Omental fat pad (tissue), 4 donors: ENCODE results near the gene MYL12B. TPM values are rescaled to one million over a fixed set of nuclear protein-coding genes. Genes with fewer than 3 reads are reported as not detected.

Experiments
- ATAC-seq: fragments of 150-250 bp; one replicate; pipeline ENCODE4 v1.9.1; 2016; ENCODE audit warnings: mild to moderate bottlenecking, moderate library complexity; ENCODE audit not compliant: low FRiP score
- DNase-seq: peaks from one replicate; pipeline ENCODE4 v3.0.0-alpha.2; 2019; ENCODE audit warnings: low spot score
- total RNA-seq, 4 donors: library from RNA; depleted of rRNA; stranded (reverse); fragments of >200 nt; gene quantifications; one replicate each; pipeline ENCODE4 v1.1.0, GENCODE V29; 2016
- TF ChIP-seq, protein P1 (sequence below), 3 donors: fragments of 450-650 bp; IDR thresholded peaks; one replicate each; pipeline ENCODE4 v1.5.1; 2016 to 2017; ENCODE audit warnings: antibody characterized with exemption in 3 of 3, mild to moderate bottlenecking in 3 of 3, moderate library complexity in 2 of 3

The MYL12B gene
- total RNA-seq, 4 donors from 2014 or later = 263 to 352 (median 318) TPM

DNA sequence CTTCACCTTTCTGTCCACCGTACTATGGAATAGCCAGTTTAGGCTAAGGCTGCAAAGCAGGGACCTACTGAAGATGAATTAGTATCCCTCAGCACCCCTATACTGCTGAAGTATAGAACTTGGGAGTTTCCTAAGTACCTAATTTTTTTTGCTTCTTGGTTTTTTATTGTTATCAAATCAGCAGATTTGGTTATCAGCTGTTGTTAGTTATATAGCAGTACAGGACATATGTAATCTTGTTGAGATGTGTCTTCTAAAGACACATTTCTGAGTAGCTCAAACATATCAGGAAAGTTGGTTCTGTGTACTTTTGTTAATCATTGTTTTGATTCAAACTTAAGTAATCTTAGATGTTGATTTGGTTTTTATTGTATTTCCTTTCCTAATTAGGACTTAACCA, 9.1 kb upstream of the MYL12B start:
- DNase-seq = no peak
- ATAC-seq = no peak
- TF ChIP-seq, protein P1, sequence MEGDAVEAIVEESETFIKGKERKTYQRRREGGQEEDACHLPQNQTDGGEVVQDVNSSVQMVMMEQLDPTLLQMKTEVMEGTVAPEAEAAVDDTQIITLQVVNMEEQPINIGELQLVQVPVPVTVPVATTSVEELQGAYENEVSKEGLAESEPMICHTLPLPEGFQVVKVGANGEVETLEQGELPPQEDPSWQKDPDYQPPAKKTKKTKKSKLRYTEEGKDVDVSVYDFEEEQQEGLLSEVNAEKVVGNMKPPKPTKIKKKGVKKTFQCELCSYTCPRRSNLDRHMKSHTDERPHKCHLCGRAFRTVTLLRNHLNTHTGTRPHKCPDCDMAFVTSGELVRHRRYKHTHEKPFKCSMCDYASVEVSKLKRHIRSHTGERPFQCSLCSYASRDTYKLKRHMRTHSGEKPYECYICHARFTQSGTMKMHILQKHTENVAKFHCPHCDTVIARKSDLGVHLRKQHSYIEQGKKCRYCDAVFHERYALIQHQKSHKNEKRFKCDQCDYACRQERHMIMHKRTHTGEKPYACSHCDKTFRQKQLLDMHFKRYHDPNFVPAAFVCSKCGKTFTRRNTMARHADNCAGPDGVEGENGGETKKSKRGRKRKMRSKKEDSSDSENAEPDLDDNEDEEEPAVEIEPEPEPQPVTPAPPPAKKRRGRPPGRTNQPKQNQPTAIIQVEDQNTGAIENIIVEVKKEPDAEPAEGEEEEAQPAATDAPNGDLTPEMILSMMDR (IDR thresholded peaks at IDR 0.05) = no peak

DNA sequence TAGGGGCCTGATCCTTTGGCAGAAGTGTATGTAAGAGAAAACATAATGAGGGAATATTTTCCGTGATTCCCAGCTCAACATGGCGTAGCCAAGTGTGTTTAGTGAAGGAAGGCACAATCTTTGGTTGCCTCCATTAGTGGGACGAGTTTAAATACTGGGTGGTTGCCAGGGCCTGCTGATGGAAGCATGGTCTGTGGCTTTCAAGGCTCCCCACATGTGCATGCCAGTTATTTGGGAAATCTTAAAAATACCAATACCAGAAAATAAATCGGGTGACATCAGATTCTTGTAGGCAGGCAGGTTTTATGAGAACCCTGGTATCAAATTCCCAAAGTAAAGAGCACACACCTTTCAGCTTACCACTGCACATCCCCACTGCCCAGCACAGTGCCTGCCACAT, 7.2 kb upstream of the MYL12B start:
- DNase-seq = no peak
- no peak for ATAC-seq
- TF ChIP-seq, protein P1 (IDR thresholded peaks at IDR 0.05) = no peak

DNA sequence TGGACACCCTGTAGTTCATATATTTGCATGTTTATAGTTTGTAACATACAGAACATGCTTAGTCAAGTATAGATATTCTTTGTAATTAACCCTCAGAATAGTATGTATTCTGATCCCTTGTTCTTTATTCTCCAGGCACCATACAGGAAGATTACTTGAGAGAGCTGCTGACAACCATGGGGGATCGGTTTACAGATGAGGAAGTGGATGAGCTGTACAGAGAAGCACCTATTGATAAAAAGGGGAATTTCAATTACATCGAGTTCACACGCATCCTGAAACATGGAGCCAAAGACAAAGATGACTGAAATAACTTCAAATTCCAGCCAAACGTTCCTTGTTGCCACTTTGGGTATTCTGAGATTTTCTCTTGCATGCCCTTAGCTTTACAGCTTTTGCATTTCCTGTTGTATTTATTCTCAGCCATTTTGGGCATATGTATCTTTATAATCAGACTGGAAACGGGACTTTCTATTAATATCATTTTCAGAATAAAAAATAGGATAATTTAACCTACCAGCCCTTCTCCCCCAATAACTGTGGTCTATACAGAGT, 6.2 kb upstream of the MYL12B start:
- ATAC-seq = no peak
- DNase-seq = no peak
- TF ChIP-seq, protein P1 (IDR thresholded peaks at IDR 0.05) = no peak

DNA sequence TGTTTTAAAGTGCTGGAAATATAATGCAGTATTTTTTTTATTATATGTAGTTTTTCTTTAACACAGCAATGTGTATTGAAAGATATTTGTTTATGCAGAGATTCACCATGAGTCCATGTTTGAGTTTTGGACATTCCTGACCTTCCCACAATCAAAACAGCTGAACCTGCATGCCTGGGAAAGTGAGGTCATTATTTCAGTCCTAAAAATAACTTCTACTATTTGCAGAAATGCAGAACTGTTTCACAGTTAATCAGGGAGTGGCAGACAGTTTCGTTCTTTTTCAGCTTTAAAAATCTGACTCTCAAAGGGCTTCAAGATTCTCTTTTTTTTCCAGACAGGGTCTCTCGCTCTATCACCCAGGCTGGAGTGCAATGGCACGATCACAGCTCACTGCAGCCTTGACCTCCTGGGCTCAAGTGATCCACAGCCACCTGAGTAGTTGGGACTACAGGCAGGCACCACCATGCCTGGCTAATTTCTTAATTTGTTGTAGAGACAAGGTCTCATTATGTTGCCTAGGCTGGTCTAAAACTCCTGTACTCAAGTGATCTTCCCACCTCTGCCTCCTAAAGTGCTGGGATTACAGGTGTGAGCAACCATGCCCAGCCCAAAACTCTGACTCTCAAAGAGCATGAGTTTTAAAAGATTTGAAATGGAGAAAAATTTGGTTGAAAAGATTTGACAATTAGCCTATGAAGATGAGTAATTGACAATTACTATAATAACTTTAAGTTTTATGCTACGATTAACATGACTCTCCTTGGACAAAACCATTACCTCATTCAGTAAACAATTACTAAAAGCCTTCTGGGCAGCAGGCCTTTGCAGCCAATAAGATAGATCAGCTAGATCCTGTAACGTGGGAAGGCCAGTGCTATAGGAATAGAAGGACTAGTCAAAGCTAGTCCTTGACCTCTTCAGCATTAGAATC, 5.0 kb upstream of the MYL12B start:
- TF ChIP-seq, protein P1 (IDR thresholded peaks at IDR 0.05) = no peak
- ATAC-seq (no peak), DNase-seq (no peak)

DNA sequence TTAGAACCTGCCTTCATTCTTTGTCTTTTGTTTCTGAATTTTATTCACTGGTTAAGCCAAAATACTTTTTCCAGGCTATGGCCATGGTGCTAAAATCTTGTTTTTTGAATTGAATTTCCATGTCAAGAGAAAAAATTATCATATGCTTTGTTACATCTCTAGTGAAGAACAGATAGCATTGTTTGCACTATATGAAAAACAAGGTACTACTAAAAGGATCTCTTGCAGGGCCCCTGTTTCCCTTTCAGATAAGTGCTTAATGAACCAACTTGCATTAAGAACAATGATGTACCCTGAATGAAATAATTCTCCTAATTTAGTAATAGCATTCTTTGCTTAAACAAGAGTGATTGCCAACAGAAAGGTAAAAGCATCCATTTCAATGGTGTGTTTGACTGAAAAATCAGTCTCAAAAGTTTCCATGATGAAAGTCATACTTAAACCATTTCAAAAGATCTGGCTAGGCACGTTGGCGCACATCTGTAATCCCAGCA, 4.3 kb upstream of the MYL12B start:
- TF ChIP-seq, protein P1 (IDR thresholded peaks at IDR 0.05) = no peak
- DNase-seq (no peak), ATAC-seq (no peak)

DNA sequence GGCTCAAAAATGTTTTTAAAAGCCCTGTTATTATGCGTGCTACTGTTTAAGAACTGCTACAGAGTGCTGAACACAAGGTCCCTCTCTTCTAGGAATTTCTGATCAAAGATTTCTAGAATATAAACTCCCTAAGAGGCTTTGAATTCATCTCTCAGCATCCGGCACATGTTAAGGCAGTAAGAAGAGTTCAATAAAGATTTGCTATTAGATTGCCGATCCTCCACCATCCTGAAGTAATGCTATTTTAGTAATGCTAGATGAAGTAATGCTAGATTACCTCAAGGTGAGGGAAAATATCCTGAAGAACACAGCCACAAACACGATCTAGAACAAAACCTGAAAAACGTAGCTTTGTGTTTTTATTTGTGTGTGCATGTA, 949 bp upstream of the MYL12B start:
- ATAC-seq (no peak), DNase-seq (no peak)
- TF ChIP-seq, protein P1 (IDR thresholded peaks at IDR 0.05) = no peak
